Choroid plexus epithelial cell (primary cell): Measurements from ENCODE around the gene OPRD1.

ENCODE experiments used
- DNase-seq: peaks from one replicate; pipeline ENCODE4 v3.0.0-alpha.2; 2010; ENCODE audit warnings: low read depth
- H3K4me3 ChIP-seq: 2 replicates; pipeline ENCODE4 v1.5.1; 2011; ENCODE audit warnings: low read depth, mild to moderate bottlenecking, control low read depth, low read length, moderate library complexity
- TF ChIP-seq, protein P1 (sequence below): conservative IDR thresholded peaks from 2 replicates; pipeline ENCODE4 v1.5.1; 2011; ENCODE audit warnings: low read depth, mild to moderate bottlenecking, control low read depth, inconsistent platforms, low read length, moderate library complexity

The OPRD1 gene

DNA sequence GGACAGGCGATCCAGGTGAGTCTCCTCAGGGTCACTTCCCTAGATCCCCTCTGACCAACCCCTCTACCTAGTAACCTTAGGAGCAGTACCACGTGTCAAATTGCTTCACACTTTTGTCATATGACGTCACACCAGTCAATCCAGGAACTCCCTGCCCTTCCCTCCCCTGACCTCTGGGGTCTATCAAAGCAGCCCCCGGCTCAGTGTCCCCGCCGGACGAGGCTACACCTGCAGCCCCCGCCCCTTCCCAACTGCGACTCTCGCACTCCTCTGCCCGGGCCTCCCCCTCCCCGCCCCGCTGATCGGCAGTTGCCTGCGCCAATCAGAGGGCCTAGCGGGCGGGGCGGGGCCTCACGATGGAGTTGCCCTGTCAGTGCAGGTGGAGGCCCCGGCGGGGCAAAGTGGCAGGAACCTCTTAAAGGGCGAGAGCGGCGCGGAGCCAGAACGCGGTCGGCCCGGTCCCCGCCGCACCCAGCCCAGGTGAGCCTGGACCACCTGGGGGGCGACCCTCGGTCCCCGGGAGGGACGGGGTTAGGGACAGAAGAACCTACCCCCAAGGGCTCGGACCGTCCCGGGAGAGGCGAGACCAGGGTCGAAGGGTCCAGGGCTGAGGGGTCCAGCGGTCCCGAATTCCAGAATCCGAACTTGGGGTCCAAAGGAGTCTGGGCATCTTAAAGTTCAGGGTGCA is 74.9 kb downstream of the OPRD1 start:
- peak; percentile 63 for DNase-seq
- TF ChIP-seq, protein P1, sequence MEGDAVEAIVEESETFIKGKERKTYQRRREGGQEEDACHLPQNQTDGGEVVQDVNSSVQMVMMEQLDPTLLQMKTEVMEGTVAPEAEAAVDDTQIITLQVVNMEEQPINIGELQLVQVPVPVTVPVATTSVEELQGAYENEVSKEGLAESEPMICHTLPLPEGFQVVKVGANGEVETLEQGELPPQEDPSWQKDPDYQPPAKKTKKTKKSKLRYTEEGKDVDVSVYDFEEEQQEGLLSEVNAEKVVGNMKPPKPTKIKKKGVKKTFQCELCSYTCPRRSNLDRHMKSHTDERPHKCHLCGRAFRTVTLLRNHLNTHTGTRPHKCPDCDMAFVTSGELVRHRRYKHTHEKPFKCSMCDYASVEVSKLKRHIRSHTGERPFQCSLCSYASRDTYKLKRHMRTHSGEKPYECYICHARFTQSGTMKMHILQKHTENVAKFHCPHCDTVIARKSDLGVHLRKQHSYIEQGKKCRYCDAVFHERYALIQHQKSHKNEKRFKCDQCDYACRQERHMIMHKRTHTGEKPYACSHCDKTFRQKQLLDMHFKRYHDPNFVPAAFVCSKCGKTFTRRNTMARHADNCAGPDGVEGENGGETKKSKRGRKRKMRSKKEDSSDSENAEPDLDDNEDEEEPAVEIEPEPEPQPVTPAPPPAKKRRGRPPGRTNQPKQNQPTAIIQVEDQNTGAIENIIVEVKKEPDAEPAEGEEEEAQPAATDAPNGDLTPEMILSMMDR = no peak
- peak overlapping the region; percentile 64 for H3K4me3 ChIP-seq

- TF ChIP-seq, protein P1 = no peak
- no peak for DNase-seq
- H3K4me3 ChIP-seq = peak overlapping the region; percentile 64
Measured at GRCh38 chr1:28887419-28887834, 75.5 kb downstream of the OPRD1 start.

DNA sequence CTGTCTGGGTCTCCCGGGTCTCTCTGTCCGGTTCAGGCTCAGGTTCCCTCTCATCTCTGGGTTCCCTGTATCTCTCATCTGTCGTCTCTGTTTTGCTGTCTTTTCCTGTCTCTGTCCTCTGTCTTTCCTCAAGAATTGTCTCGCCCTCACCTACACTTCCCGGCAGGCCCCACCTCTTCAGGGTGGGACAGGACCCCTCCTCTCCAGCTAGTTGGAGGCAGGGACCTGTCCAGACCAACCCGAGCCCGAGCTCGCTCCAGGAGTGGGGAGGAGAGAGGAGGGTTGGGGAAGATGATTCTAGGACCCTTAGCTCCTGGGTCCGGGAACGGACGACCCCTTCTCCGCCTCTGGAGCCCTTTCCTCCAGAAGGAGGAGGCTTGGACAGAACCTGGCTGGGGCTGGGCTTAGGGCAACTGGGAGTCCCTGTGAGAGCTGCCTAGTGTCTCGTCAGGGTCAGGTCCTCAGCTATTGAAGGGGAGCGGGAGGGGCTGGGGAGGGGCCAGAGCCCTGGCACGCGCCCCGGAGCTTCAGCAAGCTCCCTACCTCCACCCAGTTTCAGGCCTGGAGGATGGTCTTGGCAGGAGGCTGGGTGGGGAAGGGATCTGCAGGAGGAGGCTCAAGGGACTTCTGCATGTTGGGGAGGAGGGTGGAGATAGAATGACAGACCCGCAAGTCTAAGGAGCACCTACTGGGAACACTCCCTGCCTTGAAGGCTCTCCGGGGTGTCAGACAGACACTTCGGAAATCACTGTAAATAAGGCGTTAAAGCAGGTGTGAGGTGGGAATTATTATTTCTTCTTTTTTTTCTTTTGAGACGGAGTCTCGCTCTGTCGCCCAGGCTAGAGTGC is 76.1 kb downstream of the OPRD1 start:
- TF ChIP-seq, protein P1 = no peak
- peak; percentile 5 for DNase-seq
- H3K4me3 ChIP-seq = peak overlapping the region; percentile 64

DNA sequence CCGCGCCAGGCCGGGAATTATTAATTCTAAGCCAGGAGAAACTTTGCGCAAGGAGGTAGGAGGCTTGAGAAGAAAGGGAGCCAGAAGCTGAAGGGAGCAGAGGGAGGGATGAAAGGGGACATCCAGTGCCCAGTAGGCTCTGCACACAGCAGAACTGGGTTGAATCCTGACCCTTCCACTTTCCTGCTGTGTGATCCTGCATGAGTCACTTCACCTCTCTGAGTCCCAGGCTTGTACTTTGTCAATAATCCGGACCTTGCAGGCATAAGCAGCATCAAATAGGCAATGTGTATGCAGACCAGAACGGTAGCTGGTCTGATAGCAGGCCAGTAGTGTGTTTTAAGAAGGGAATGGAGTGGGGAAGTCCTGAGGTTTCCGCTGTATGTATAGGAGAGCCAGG is 76.9 kb downstream of the OPRD1 start:
- H3K4me3 ChIP-seq = no peak overlapping the region
- TF ChIP-seq, protein P1 = no peak
- DNase-seq = no peak

DNA sequence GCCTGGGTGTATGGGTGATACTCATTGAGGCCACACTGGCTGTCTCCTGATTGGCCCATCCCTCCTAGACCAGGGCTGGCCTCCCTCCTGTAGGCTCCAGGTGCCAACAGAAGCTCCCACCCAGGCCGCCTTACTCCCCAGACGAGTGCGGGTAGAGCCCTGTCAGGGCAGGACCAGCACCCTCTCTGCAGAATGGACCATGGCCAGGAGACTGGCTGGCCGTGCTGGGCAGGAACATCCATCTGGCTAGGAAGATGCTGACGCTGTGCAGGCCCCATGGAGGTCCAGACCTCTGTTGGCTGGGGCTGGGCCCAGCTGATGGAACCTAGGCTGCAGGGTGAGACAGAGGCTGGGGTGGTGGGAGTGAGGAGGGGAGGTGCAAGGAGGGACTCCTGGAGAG is 77.4 kb downstream of the OPRD1 start:
- no peak for DNase-seq
- no peak overlapping the region for H3K4me3 ChIP-seq
- TF ChIP-seq, protein P1 = no peak

DNA sequence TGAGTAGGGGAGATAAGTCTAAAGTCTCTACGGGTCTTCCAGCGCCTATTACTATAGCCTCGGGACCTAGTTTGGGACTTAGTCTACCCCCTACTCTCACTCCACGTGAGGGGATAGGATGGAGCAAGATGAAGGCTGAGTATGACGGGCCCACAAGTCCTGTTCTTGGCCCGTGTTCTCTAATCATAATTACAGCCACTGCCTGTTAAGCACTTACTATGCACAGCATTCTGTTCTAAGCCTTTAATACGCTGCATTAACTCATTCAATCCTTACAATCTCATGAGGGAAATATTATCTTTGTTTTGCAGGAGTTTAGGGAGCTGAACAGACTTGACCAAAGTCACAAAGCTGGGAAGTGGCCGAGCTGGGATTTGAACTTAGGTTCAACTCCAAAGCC is 78.5 kb downstream of the OPRD1 start:
- no peak overlapping the region for H3K4me3 ChIP-seq
- no peak for DNase-seq
- TF ChIP-seq, protein P1 = no peak
